GM12878 (cell line): ENCODE measurements around the gene HOXB2. TPM values are rescaled to one million over a fixed set of nuclear protein-coding genes. Genes with fewer than 3 reads are reported as not detected.

Experiments used
- ATAC-seq: fragments of 200-7000 bp; cut with Tn5 transposase; 3 replicates; pipeline ENCODE4 v1.9.1; 2020; ENCODE audit warnings: mild to moderate bottlenecking, moderate library complexity
- BruUV-seq: library from RNA; stranded (reverse); fragments of 400-500 nt; replicated peaks from 2 replicates; lab custom pipeline; 2021; lab: Mats Ljungman, UMichigan
- CTCF ChIA-PET: fragments of 300-600 bp; sonication (Branson Sonifier 250); formaldehyde crosslinking; extraction: SDS; loops from one replicate; lab custom pipeline; 2021; ENCODE audit warnings: inconsistent platforms; lab: Yijun Ruan, JAX
- POLR2A ChIA-PET: fragments of 350-600 bp; formaldehyde crosslinking; extraction: SDS; loops from one replicate; lab custom pipeline; 2021; ENCODE audit warnings: inconsistent platforms; lab: Charles Lee
- RAD21 ChIA-PET: fragments of 300-600 bp; sonication (Branson Sonifier 250); formaldehyde crosslinking; loops from one replicate; lab custom pipeline; 2023; ENCODE audit warnings: antibody characterized with exemption; ENCODE audit not compliant: unreplicated experiment; lab: Charles Lee
- SMC1A ChIA-PET: fragments of 300-600 bp; sonication (Branson Sonifier 250); formaldehyde crosslinking; loops from one replicate; lab custom pipeline; 2023; ENCODE audit not compliant: unreplicated experiment, uncharacterized antibody; lab: Charles Lee
- DNase-seq: peaks from one replicate; pipeline ENCODE4 v3.0.0-alpha.2; 2011; ENCODE audit warnings: low read depth, low spot score
- FAIRE-seq: peaks from 3 replicates; lab custom pipeline; 2011; peaks lifted over from hg19 to GRCh38; lab: Jason Lieb, UNC
- H2AFZ ChIP-seq: 2 replicates; pipeline ENCODE4 v1.6.0; 2011; ENCODE audit warnings: low read depth, low read length, control low read depth; ENCODE audit not compliant: control insufficient read depth
- H3K27ac ChIP-seq: 2 replicates; pipeline ENCODE4 v1.5.1; 2011; ENCODE audit warnings: control low read depth; ENCODE audit not compliant: control insufficient read depth, insufficient read depth
- H3K27me3 ChIP-seq, 2 experiments: replicated peaks in 1 of 2; 2 replicates each; pipeline versions ENCODE4 v1.6.0 to v1.6.1; 2011; ENCODE audit warnings: low read length in 1 of 2; ENCODE audit not compliant: control insufficient read depth in 2 of 2, insufficient read depth in 2 of 2
- H3K36me3 ChIP-seq, 2 experiments: 2 replicates each; pipeline ENCODE4 v1.5.1; 2011; ENCODE audit warnings: low read length in 1 of 2; ENCODE audit not compliant: control insufficient read depth in 2 of 2, insufficient read depth in 2 of 2
- H3K4me1 ChIP-seq: 2 replicates; pipeline ENCODE4 v1.6.1; 2011; ENCODE audit warnings: mild to moderate bottlenecking, low read length, moderate library complexity, mixed read lengths; ENCODE audit not compliant: control insufficient read depth, insufficient read depth
- H3K4me2 ChIP-seq: 2 replicates; pipeline ENCODE4 v1.6.0; 2011; ENCODE audit warnings: control low read depth; ENCODE audit not compliant: control insufficient read depth, insufficient read depth
- H3K4me3 ChIP-seq: fragments of 200-600 bp; sonication (generic); 2 replicates; pipeline ENCODE4 v1.5.1; 2016
- H3K79me2 ChIP-seq: 2 replicates; pipeline ENCODE4 v1.6.0; 2011; ENCODE audit warnings: low read length; ENCODE audit not compliant: control insufficient read depth, insufficient read depth
- H3K9ac ChIP-seq: 2 replicates; pipeline ENCODE4 v1.8.0; 2011; ENCODE audit warnings: low read length, control low read depth, mixed read lengths; ENCODE audit not compliant: control insufficient read depth, insufficient read depth
- H3K9me3 ChIP-seq: replicated peaks from 3 replicates; pipeline ENCODE4 v1.5.1; 2011; ENCODE audit warnings: mild to moderate bottlenecking, low read length; ENCODE audit not compliant: control insufficient read depth, insufficient read depth
- H4K20me1 ChIP-seq: 2 replicates; pipeline ENCODE4 v1.6.0; 2011; ENCODE audit not compliant: control insufficient read depth, insufficient read depth
- CHD1 ChIP-seq: IDR thresholded peaks from 2 replicates; pipeline ENCODE4 v1.6.1; 2012; ENCODE audit warnings: low read depth, low read length, improper control_type of control experiment
- NR2F1 ChIP-seq: fragments of 450-650 bp; conservative IDR thresholded peaks from 2 replicates; pipeline ENCODE4 v1.6.1; 2017; ENCODE audit warnings: mild to moderate bottlenecking
- SIX5 ChIP-seq: IDR thresholded peaks from 2 replicates; pipeline ENCODE4 v1.6.1; 2011; ENCODE audit warnings: mild to moderate bottlenecking, low read depth, low read length, moderate library complexity; ENCODE audit not compliant: severe bottlenecking
- TCF12 ChIP-seq: IDR thresholded peaks from 2 replicates; pipeline ENCODE4 v1.6.1; 2011; ENCODE audit warnings: low read depth, mild to moderate bottlenecking, low read length
- ZZZ3 ChIP-seq: IDR thresholded peaks from 2 replicates; pipeline ENCODE4 v1.6.1; 2011; ENCODE audit warnings: low read depth; ENCODE audit not compliant: control insufficient read depth, insufficient read length
- WGBS: methylation state at CpG from one replicate; pipeline ENCODE4 v1.1.6; 2016; ENCODE audit warnings: low lambda C conversion rate; ENCODE audit not compliant: insufficient replicate concordance, insufficient coverage; ENCODE audit errors: missing lambda C conversion rate; 5-methylcytosine and 5-hydroxymethylcytosine counted together
- in situ Hi-C: fragments of 300-500 bp; cut with MboI; formaldehyde crosslinking; loops from 9 replicates; pipeline ENCODE4 v1.14.3; 2018; ENCODE audit warnings: mixed read lengths
- intact Hi-C: fragments of 100-400 bp; cut with micrococcal nuclease; formaldehyde crosslinking; loops from one replicate; pipeline ENCODE4 v1.14.2; 2022; ENCODE audit not compliant: unreplicated experiment
- polyA plus RNA-seq, 11 experiments: library from polyadenylated mRNA; depleted of rRNA in 4 of 11; unstranded in 6 of 11; stranded (reverse) in 5 of 11; fragments of >200 nt; fragmentation: Nextera tagmentation in 4 of 11; fragmentation: Illumina TruSeq in 1 of 11; extraction: Ambion mirVana in 4 of 11; extraction: Trizol in 1 of 11; gene quantifications; 1 replicate in 1 of 11; 2 replicates in 10 of 11; pipeline versions ENCODE4 v1.2.1 to v1.2.3, GENCODE V29; 2011 to 2016; ENCODE audit warnings: inconsistent platforms in 2 of 11, missing spikeins in 2 of 11, low read depth in 1 of 11
- total RNA-seq, 4 experiments: library from RNA; depleted of rRNA in 3 of 4; stranded (reverse); fragments of >200 nt in 3 of 4; fragmentation: Illumina TruSeq in 1 of 4; extraction: Trizol in 1 of 4; gene quantifications; 2 replicates each; pipeline versions ENCODE4 v1.2.1 to v1.2.3, GENCODE V29; 2013 to 2021
- TF ChIP-seq, protein P1 (sequence below): fragments of 450-650 bp; IDR thresholded peaks from 2 replicates; pipeline ENCODE4 v1.6.1; 2014; ENCODE audit warnings: mild to moderate bottlenecking
- TF ChIP-seq, protein P2 (sequence below): fragments of 450-650 bp; IDR thresholded peaks from 2 replicates; pipeline ENCODE4 v1.6.1; 2017; ENCODE audit warnings: borderline replicate concordance
- TF ChIP-seq, protein P3 (sequence below): fragments of 450-650 bp; IDR thresholded peaks from 2 replicates; pipeline ENCODE4 v1.6.1; 2018; ENCODE audit warnings: borderline replicate concordance, mild to moderate bottlenecking; ENCODE audit not compliant: partially characterized antibody

Gene HOXB2
- total and polyA plus RNA-seq, 10 of the 15 experiments (the other 5 are each of a cell fraction or from before 2014, with no cell fraction given) = 0.16 to 8.8 (median 2.3) TPM

DNA sequence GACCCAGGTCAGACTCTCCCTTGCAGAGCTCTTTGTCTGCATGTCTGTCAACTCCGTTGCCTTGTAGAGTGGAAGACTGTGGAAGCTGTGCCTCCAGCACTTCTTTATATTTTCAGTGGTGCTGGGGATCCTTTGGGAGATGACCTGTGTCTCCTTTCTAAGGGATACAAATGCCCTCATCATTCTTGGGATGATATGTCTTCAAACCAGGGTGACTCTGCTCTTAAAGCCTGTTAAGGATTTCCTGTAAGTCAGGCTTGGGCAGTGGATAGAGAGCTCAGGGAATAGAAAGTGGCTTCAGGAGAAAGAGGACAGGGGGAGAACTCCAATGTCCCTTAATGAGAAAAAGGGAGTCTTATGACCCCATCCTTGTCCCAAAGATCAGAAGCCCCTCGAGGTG is 43.6 kb upstream of the HOXB2 start:
- Histone ChIP-seq H3K27ac (no peak overlapping the region), H3K9ac (no peak overlapping the region), H3K79me2 (no peaks in the 10 kb centered on the region), H3K4me1 (no peaks in the 10 kb centered on the region), H3K36me3 (no peaks in the 10 kb centered on the region), H3K4me3 (no peak overlapping the region), H3K27me3 (peaks cover 0 to 8% of the 10 kb centered on the region in 2 experiments; a peak in 3 of 4 replicates), H3K9me3 (no peaks in the 10 kb centered on the region), H4K20me1 (no peaks in the 10 kb centered on the region), H2AFZ (no peak overlapping the region), H3K4me2 (no peak overlapping the region)
- intact Hi-C loops = no loop called here
- POLR2A ChIA-PET = interaction anchor here (0.6 to 1.1 kb wide), 2 partner anchors 88 to 504 kb away, joined by 3 to 7 read pairs; no protein-coding TSS in a partner anchor
- in situ Hi-C loops = no loop called here
- DNase-seq = no peak
- RAD21 ChIA-PET = interaction anchor here (0.9 to 2.6 kb wide), 11 partner anchors 24 to 508 kb away, joined by 3 to 13 read pairs (median 6); no protein-coding TSS in a partner anchor
- ATAC-seq = no peak
- FAIRE-seq = no peak
- no TSS peak for BruUV-seq
- SMC1A ChIA-PET = interaction anchor here (0.6 to 3.0 kb wide), 13 partner anchors 11 to 753 kb away, joined by 3 to 23 read pairs (median 4); no protein-coding TSS in a partner anchor
- CTCF ChIA-PET = interaction anchor here (1.0 to 3.3 kb wide), 13 partner anchors 12 to 329 kb away, joined by 3 to 22 read pairs (median 4); no protein-coding TSS in a partner anchor
- TF ChIP-seq, protein P1, sequence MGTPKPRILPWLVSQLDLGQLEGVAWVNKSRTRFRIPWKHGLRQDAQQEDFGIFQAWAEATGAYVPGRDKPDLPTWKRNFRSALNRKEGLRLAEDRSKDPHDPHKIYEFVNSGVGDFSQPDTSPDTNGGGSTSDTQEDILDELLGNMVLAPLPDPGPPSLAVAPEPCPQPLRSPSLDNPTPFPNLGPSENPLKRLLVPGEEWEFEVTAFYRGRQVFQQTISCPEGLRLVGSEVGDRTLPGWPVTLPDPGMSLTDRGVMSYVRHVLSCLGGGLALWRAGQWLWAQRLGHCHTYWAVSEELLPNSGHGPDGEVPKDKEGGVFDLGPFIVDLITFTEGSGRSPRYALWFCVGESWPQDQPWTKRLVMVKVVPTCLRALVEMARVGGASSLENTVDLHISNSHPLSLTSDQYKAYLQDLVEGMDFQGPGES = no peak
- TF ChIP-seq SIX5 = no peak
- TF ChIP-seq CHD1 = no peak
- no peak for TF ChIP-seq NR2F1
- TF ChIP-seq, protein P2, sequence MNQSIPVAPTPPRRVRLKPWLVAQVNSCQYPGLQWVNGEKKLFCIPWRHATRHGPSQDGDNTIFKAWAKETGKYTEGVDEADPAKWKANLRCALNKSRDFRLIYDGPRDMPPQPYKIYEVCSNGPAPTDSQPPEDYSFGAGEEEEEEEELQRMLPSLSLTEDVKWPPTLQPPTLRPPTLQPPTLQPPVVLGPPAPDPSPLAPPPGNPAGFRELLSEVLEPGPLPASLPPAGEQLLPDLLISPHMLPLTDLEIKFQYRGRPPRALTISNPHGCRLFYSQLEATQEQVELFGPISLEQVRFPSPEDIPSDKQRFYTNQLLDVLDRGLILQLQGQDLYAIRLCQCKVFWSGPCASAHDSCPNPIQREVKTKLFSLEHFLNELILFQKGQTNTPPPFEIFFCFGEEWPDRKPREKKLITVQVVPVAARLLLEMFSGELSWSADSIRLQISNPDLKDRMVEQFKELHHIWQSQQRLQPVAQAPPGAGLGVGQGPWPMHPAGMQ = no peak
- TF ChIP-seq TCF12 = no peak
- TF ChIP-seq, protein P3, sequence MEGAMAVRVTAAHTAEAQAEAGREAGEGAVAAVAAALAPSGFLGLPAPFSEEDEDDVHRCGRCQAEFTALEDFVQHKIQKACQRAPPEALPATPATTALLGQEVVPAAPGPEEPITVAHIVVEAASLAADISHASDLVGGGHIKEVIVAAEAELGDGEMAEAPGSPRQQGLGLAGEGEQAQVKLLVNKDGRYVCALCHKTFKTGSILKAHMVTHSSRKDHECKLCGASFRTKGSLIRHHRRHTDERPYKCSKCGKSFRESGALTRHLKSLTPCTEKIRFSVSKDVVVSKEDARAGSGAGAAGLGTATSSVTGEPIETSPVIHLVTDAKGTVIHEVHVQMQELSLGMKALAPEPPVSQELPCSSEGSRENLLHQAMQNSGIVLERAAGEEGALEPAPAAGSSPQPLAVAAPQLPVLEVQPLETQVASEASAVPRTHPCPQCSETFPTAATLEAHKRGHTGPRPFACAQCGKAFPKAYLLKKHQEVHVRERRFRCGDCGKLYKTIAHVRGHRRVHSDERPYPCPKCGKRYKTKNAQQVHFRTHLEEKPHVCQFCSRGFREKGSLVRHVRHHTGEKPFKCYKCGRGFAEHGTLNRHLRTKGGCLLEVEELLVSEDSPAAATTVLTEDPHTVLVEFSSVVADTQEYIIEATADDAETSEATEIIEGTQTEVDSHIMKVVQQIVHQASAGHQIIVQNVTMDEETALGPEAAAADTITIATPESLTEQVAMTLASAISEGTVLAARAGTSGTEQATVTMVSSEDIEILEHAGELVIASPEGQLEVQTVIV = no peak
- TF ChIP-seq ZZZ3 = no peak
- 44% methylated on average over 2 of the region's 2 CpGs for WGBS
